HFFc6 (cell line): ENCODE measurements around the gene PNPLA5. TPM values are rescaled to one million over a fixed set of nuclear protein-coding genes. Genes with fewer than 3 reads are reported as not detected.

Source experiments
- DNase-seq: peaks from one replicate; pipeline ENCODE4 v3.0.0-alpha.2; 2018
- H3K27ac Mint-ChIP-seq: 2 replicates; pipeline ENCODE4 v1.8.0; 2020; ENCODE audit warnings: mild to moderate bottlenecking, mixed read lengths
- H3K27me3 Mint-ChIP-seq: 2 replicates; pipeline ENCODE4 v1.8.0; 2021; ENCODE audit warnings: mild to moderate bottlenecking, moderate library complexity, mixed read lengths; ENCODE audit not compliant: insufficient read depth
- H3K36me3 Mint-ChIP-seq: 2 replicates; pipeline ENCODE4 v1.8.0; 2021; ENCODE audit warnings: low read depth, mixed read lengths
- H3K4me1 Mint-ChIP-seq: 2 replicates; pipeline ENCODE4 v1.8.0; 2020; ENCODE audit warnings: low read depth, mixed read lengths
- H3K4me3 Mint-ChIP-seq: 2 replicates; pipeline ENCODE4 v1.8.0; 2020; ENCODE audit warnings: mild to moderate bottlenecking, moderate library complexity, mixed read lengths
- H3K9me3 Mint-ChIP-seq: 2 replicates; pipeline ENCODE4 v1.8.0; 2020; ENCODE audit warnings: mild to moderate bottlenecking, mixed read lengths
- CTCF ChIP-seq: fragments of 200-600 bp; sonication (generic); IDR thresholded peaks from 2 replicates; pipeline ENCODE4 v1.5.0; 2021; ENCODE audit warnings: antibody characterized with exemption, mild to moderate bottlenecking
- total RNA-seq, 6 experiments: library from RNA; stranded (reverse); fragmentation: NEBNext Ultra II Directional; extraction: Animal tissue kit (Norgen Biotek cat#: 25700); gene quantifications; 2 replicates in 1 of 6; 3 replicates in 5 of 6; pipeline ENCODE4 v1.2.3, GENCODE V29; 2021

The PNPLA5 gene
- total RNA-seq, 6 experiments from 2014 or later = not detected

- Mint-ChIP-seq H3K27me3 (peaks cover 60% of the 10 kb centered on the region), H3K36me3 (no peaks in the 10 kb centered on the region), H3K27ac (no peak overlapping the region), H3K4me3 (no peak overlapping the region), H3K9me3 (no peaks in the 10 kb centered on the region), H3K4me1 (no peaks in the 10 kb centered on the region)
- DNase-seq = no peak
- TF ChIP-seq CTCF = no peak
These were observed 44.2 kb downstream of the PNPLA5 start for GRCh38 chr22:43847376-43848289.

- no peak for TF ChIP-seq CTCF
- Mint-ChIP-seq H3K36me3 (no peaks in the 10 kb centered on the region), H3K27ac (no peak overlapping the region), H3K4me1 (no peaks in the 10 kb centered on the region), H3K9me3 (no peaks in the 10 kb centered on the region), H3K27me3 (peaks cover 60% of the 10 kb centered on the region), H3K4me3 (no peak overlapping the region)
- DNase-seq = no peak
These were observed 44.8 kb downstream of the PNPLA5 start for GRCh38 chr22:43846966-43847365.

- Mint-ChIP-seq H3K4me3 (no peak overlapping the region), H3K27ac (no peak overlapping the region)
These were observed 45.8 kb downstream of the PNPLA5 start for GRCh38 chr22:43845981-43846380.

GRCh38 chr22:43844560-43845545 lies 47.0 kb downstream of the PNPLA5 start:
- Mint-ChIP-seq H3K4me3 (no peak overlapping the region), H3K9me3 (no peaks in the 10 kb centered on the region)

More at GRCh38 chr22:43845981-43846380, 45.8 kb downstream of the PNPLA5 start:
- H3K4me1 Mint-ChIP-seq = no peaks in the 10 kb centered on the region
- H3K27me3 Mint-ChIP-seq = peaks cover 51% of the 10 kb centered on the region
- H3K9me3 Mint-ChIP-seq = no peaks in the 10 kb centered on the region
- DNase-seq = no peak
- no peak for TF ChIP-seq CTCF
- H3K36me3 Mint-ChIP-seq = no peaks in the 10 kb centered on the region

More at GRCh38 chr22:43844560-43845545, 47.0 kb downstream of the PNPLA5 start:
- Mint-ChIP-seq H3K4me1 (no peaks in the 10 kb centered on the region), H3K27ac (no peak overlapping the region), H3K36me3 (no peaks in the 10 kb centered on the region), H3K27me3 (peaks cover 40% of the 10 kb centered on the region)
- TF ChIP-seq CTCF = no peak
- no peak for DNase-seq
